HCT116 (cell line): Measurements from ENCODE around the gene RNF225. TPM values are rescaled to one million over a fixed set of nuclear protein-coding genes. Genes with fewer than 3 reads are reported as not detected.

ENCODE experiments used
- ATAC-seq: fragments of 200-7000 bp; cut with Tn5 transposase; 2 replicates; pipeline ENCODE4 v1.9.1; 2020; ENCODE audit warnings: mild to moderate bottlenecking, moderate library complexity
- BruUV-seq: library from RNA; stranded (reverse); fragments of 400-500 nt; replicated peaks from 2 replicates; lab custom pipeline; 2021; lab: Mats Ljungman, UMichigan
- CTCF ChIA-PET: fragments of 300-600 bp; sonication (Branson Sonifier 250); formaldehyde crosslinking; loops from one replicate; lab custom pipeline; 2021; ENCODE audit warnings: antibody characterized with exemption; lab: Charles Lee
- POLR2A ChIA-PET: fragments of 300-600, 350-600 bp; sonication (Branson Sonifier 250); formaldehyde crosslinking; loops from one replicate; lab custom pipeline; 2021; ENCODE audit warnings: antibody characterized with exemption; lab: Charles Lee
- RAD21 ChIA-PET, 2 experiments: fragments of 300-600 bp; sonication (Branson Sonifier 250); formaldehyde crosslinking; loops; one replicate each; lab custom pipeline; 2023; ENCODE audit warnings: low total read pairs in 2 of 2; ENCODE audit not compliant: uncharacterized antibody in 2 of 2, unreplicated experiment in 2 of 2, low non-redundant PET in 1 of 2; lab: Charles Lee
- DNase-seq: peaks from one replicate; pipeline ENCODE4 v3.0.0-alpha.2; 2010; ENCODE audit warnings: low read depth, low spot score
- H2AFZ ChIP-seq: fragments of 200-600 bp; shearing (Covaris generic), sonication (generic); 2 replicates; pipeline ENCODE4 v1.6.1; 2017; ENCODE audit warnings: low read depth, mixed run types, mixed read lengths, antibody characterized with exemption, low read length; ENCODE audit not compliant: poor library complexity, severe bottlenecking
- H3K27ac ChIP-seq: 2 replicates; pipeline ENCODE4 v1.5.1; 2012; ENCODE audit warnings: low read depth, low read length
- H3K27me3 ChIP-seq: fragments of 200-600 bp; sonication (generic); 2 replicates; pipeline ENCODE4 v1.6.1; 2016; ENCODE audit warnings: mixed run types, low read length, mixed read lengths; ENCODE audit not compliant: insufficient read depth
- H3K36me3 ChIP-seq, 2 experiments: fragments of 200-500 bp in 1 of 2; fragments of 200-600 bp in 1 of 2; sonication (Bioruptor generic) in 1 of 2; sonication (generic) in 1 of 2; 2 replicates each; pipeline versions ENCODE4 v1.5.1 to v1.6.1; 2014 to 2016; ENCODE audit warnings: low read length in 2 of 2, inconsistent platforms in 1 of 2, mixed read lengths in 1 of 2, mixed run types in 1 of 2; ENCODE audit not compliant: insufficient read depth in 2 of 2, control insufficient read depth in 1 of 2
- H3K4me1 ChIP-seq, 2 experiments: fragments of 200-600 bp in 1 of 2; sonication (generic) in 1 of 2; 2 replicates each; pipeline versions ENCODE4 v1.5.1 to v1.6.1; 2012 to 2017; ENCODE audit warnings: low read length in 2 of 2, inconsistent platforms in 1 of 2, mild to moderate bottlenecking in 1 of 2, mixed read lengths in 1 of 2, mixed run types in 1 of 2, moderate library complexity in 1 of 2; ENCODE audit not compliant: insufficient read depth in 2 of 2, control insufficient read depth in 1 of 2
- H3K4me2 ChIP-seq: fragments of 200-600 bp; sonication (generic); 2 replicates; pipeline ENCODE4 v1.6.1; 2017; ENCODE audit warnings: mixed run types, low read length, mixed read lengths
- H3K4me3 ChIP-seq, 2 experiments: fragments of 200-600 bp in 1 of 2; sonication (generic) in 1 of 2; replicated peaks in 1 of 2; 2 replicates each; pipeline ENCODE4 v1.5.1; 2011 to 2016; ENCODE audit warnings: low read length in 2 of 2, control low read depth in 1 of 2, low read depth in 1 of 2, mild to moderate bottlenecking in 1 of 2, mixed read lengths in 1 of 2, mixed run types in 1 of 2
- H3K79me2 ChIP-seq: fragments of 200-600 bp; sonication (generic); 2 replicates; pipeline ENCODE4 v1.6.1; 2017; ENCODE audit warnings: mild to moderate bottlenecking, mixed run types, low read length, moderate library complexity, mixed read lengths; ENCODE audit not compliant: insufficient read depth
- H3K9ac ChIP-seq: fragments of 200-600 bp; sonication (generic); 2 replicates; pipeline ENCODE4 v1.6.1; 2016; ENCODE audit warnings: low read length, mixed read lengths
- H3K9me2 ChIP-seq: fragments of 200-600 bp; sonication (generic), shearing (Covaris generic); 2 replicates; pipeline ENCODE4 v1.6.1; 2017; ENCODE audit warnings: mixed run types, mild to moderate bottlenecking, moderate library complexity; ENCODE audit not compliant: insufficient read depth
- H3K9me3 ChIP-seq, 2 experiments: fragments of 200-500 bp in 1 of 2; fragments of 200-600 bp in 1 of 2; sonication (Bioruptor generic) in 1 of 2; sonication (generic) in 1 of 2; 2 replicates each; pipeline ENCODE4 v1.6.1; 2014 to 2017; ENCODE audit warnings: low read length in 2 of 2, mixed read lengths in 2 of 2, inconsistent platforms in 1 of 2, low read depth in 1 of 2, mild to moderate bottlenecking in 1 of 2, mixed run types in 1 of 2, moderate library complexity in 1 of 2; ENCODE audit not compliant: control insufficient read depth in 1 of 2, insufficient read depth in 1 of 2
- H4K20me1 ChIP-seq: fragments of 200-600 bp; sonication (generic), shearing (Covaris generic); 2 replicates; pipeline ENCODE4 v1.6.1; 2017; ENCODE audit warnings: mixed run types, mild to moderate bottlenecking, moderate library complexity; ENCODE audit not compliant: insufficient read depth
- CBX3 ChIP-seq: IDR thresholded peaks from 2 replicates; pipeline ENCODE4 v1.6.1; 2012; ENCODE audit warnings: low read depth
- CEBPB ChIP-seq: IDR thresholded peaks from 2 replicates; pipeline ENCODE4 v1.6.1; 2012; ENCODE audit warnings: low read depth
- EGR1 ChIP-seq: IDR thresholded peaks from 2 replicates; pipeline ENCODE4 v1.6.1; 2012; ENCODE audit warnings: low read depth
- EZH2 ChIP-seq: fragments of 200-600 bp; sonication (generic); IDR thresholded peaks from 2 replicates; pipeline ENCODE4 v1.6.1; 2017; ENCODE audit warnings: antibody characterized with exemption, mixed run types
- EZH2phosphoT487 ChIP-seq: fragments of 200-600 bp; IDR thresholded peaks from 2 replicates; pipeline ENCODE4 v1.6.1; 2018; ENCODE audit warnings: antibody characterized with exemption, borderline replicate concordance
- FOSL1 ChIP-seq: IDR thresholded peaks from 2 replicates; pipeline ENCODE4 v1.6.1; 2012; ENCODE audit warnings: low read depth
- JUND ChIP-seq: IDR thresholded peaks from 2 replicates; pipeline ENCODE4 v1.6.1; 2012
- POLR2A ChIP-seq: IDR thresholded peaks from 2 replicates; pipeline ENCODE4 v1.7.0; 2011; ENCODE audit warnings: borderline replicate concordance; ENCODE audit not compliant: insufficient read depth, insufficient read length; ENCODE audit errors: extremely low read depth
- POLR2AphosphoS5 ChIP-seq: IDR thresholded peaks from 2 replicates; pipeline ENCODE4 v1.6.1; 2011; ENCODE audit warnings: mild to moderate bottlenecking, low read depth, low read length, moderate library complexity
- RAD21 ChIP-seq: IDR thresholded peaks from 2 replicates; pipeline ENCODE4 v1.6.1; 2012; ENCODE audit warnings: low read depth, mild to moderate bottlenecking
- SIN3A ChIP-seq: IDR thresholded peaks from 2 replicates; pipeline ENCODE4 v1.6.1; 2012; ENCODE audit warnings: low read depth
- TCF7L2 ChIP-seq: IDR thresholded peaks from 2 replicates; pipeline ENCODE4 v1.7.0; 2011; ENCODE audit warnings: borderline replicate concordance, inconsistent platforms; ENCODE audit not compliant: insufficient read depth, insufficient read length; ENCODE audit errors: extremely low read depth
- ZFX ChIP-seq: fragments of 450-650 bp; IDR thresholded peaks from 2 replicates; pipeline ENCODE4 v1.6.1; 2017
- intact Hi-C: fragments of 100-400 bp; cut with micrococcal nuclease; formaldehyde crosslinking; loops from 2 replicates; pipeline ENCODE4 v1.10.0; 2022
- total RNA-seq: library from RNA; stranded (reverse); gene quantifications from one replicate; pipeline ENCODE4 v1.2.1, GENCODE V29; 2021; ENCODE audit not compliant: unreplicated experiment
- TF ChIP-seq, protein P1 (sequence below): IDR thresholded peaks from 2 replicates; pipeline ENCODE4 v1.6.1; 2012; ENCODE audit warnings: low read depth

Gene RNF225
- total RNA-seq, 1 experiment from 2014 or later, result 1.2 TPM

DNA sequence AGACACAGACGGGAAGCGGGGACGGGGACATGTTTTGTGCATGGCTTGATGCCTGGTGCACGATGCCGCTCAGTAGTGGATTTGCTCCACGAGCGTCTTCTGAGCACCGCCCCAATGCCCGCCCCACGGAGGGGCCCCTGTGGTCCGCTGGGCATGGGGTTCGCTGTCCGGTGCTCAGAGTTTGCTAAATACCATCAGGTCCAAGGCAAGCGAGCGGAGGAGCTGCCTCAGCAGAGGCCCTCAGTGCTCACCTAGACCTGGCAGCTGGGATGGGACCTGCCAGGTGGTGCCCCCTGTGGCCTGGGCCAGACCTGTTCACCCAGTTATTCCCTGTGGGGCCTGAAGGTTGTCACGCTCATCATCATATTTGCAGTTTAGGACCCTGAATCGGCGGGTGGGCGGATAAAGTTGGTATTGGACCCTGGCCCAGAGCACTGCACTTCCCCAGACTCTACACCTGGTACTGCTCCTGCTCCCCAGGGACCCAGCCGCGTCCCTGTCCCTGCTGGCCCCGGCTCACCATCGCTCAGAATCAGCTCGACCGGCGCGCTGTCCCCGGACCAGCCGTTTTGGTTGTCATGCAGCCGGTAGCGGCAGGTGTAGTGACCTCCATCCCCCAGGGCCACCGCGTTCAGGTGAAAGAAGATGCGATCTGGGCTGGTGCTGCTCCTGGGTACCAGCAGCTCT lies 44.4 kb upstream of the RNF225 start:
- RAD21 ChIA-PET, result no interaction called here
- CTCF ChIA-PET, result no interaction called here
- H3K36me3 ChIP-seq, result no peaks in the 10 kb centered on the region
- no peak for TF ChIP-seq CEBPB
- no peak for TF ChIP-seq ZFX
- TF ChIP-seq, protein P1, sequence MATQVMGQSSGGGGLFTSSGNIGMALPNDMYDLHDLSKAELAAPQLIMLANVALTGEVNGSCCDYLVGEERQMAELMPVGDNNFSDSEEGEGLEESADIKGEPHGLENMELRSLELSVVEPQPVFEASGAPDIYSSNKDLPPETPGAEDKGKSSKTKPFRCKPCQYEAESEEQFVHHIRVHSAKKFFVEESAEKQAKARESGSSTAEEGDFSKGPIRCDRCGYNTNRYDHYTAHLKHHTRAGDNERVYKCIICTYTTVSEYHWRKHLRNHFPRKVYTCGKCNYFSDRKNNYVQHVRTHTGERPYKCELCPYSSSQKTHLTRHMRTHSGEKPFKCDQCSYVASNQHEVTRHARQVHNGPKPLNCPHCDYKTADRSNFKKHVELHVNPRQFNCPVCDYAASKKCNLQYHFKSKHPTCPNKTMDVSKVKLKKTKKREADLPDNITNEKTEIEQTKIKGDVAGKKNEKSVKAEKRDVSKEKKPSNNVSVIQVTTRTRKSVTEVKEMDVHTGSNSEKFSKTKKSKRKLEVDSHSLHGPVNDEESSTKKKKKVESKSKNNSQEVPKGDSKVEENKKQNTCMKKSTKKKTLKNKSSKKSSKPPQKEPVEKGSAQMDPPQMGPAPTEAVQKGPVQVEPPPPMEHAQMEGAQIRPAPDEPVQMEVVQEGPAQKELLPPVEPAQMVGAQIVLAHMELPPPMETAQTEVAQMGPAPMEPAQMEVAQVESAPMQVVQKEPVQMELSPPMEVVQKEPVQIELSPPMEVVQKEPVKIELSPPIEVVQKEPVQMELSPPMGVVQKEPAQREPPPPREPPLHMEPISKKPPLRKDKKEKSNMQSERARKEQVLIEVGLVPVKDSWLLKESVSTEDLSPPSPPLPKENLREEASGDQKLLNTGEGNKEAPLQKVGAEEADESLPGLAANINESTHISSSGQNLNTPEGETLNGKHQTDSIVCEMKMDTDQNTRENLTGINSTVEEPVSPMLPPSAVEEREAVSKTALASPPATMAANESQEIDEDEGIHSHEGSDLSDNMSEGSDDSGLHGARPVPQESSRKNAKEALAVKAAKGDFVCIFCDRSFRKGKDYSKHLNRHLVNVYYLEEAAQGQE, result no peak
- ATAC-seq, result peak; percentile 35; the same call in 1 of the 2 replicates
- no peaks in the 10 kb centered on the region for H3K9me3 ChIP-seq
- no peaks in the 10 kb centered on the region for H3K27me3 ChIP-seq
- no peak overlapping the region for H3K27ac ChIP-seq
- DNase-seq, result no peak
- H3K9me2 ChIP-seq, result no peaks in the 10 kb centered on the region
- no peak overlapping the region for H3K4me2 ChIP-seq
- no peaks in the 10 kb centered on the region for H3K79me2 ChIP-seq
- H2AFZ ChIP-seq, result no peak overlapping the region
- H3K4me3 ChIP-seq, result no peak overlapping the region
- no peak overlapping the region for H3K9ac ChIP-seq
- H4K20me1 ChIP-seq, result no peaks in the 10 kb centered on the region
- intact Hi-C loops, result no loop called here
- no peaks in the 10 kb centered on the region for H3K4me1 ChIP-seq
- BruUV-seq, result no TSS peak
- POLR2A ChIA-PET, result no interaction called here

DNA sequence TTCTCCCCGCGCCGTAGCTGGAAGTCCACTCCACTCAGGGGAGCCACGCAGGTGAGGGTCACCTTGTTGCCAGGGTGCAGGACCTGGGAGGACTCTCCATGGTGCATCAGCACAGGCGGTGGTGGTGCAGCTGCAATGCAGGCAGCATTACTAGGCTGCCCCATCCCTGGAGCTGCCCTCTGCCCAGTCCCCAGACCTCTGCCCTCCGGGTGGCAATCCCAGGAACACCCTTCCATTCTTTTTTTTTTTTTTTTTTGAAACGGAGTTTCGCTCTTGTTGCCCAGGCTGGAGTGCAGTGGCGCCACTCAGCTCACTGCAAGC lies 43.9 kb upstream of the RNF225 start:
- Histone ChIP-seq H3K4me2 (no peak overlapping the region), H3K36me3 (no peaks in the 10 kb centered on the region), H3K4me3 (no peak overlapping the region), H3K4me1 (no peaks in the 10 kb centered on the region), H3K9me2 (no peaks in the 10 kb centered on the region), H2AFZ (no peak overlapping the region), H3K27ac (no peak overlapping the region), H3K9me3 (no peaks in the 10 kb centered on the region), H3K27me3 (no peaks in the 10 kb centered on the region), H4K20me1 (no peaks in the 10 kb centered on the region), H3K79me2 (no peaks in the 10 kb centered on the region), H3K9ac (no peak overlapping the region)
- BruUV-seq, result no TSS peak
- no peak for DNase-seq
- ChIA-PET POLR2A (interaction anchor here (1.4 kb wide), 1 partner anchor 11 kb away, joined by 7 read pairs; the partner anchor contains the start of gene ZNF497), RAD21 (interaction anchor here in 1 of 2 experiments (0.5 kb wide), 1 partner anchor 133 kb away, joined by 3 read pairs; no protein-coding TSS in a partner anchor), CTCF (no interaction called here)
- no peak for ATAC-seq
- intact Hi-C loops, result no loop called here
- TF ChIP-seq JUND, result no peak
- no peak for TF ChIP-seq CBX3
- no peak for TF ChIP-seq CEBPB
- TF ChIP-seq FOSL1, result no peak
- TF ChIP-seq EZH2, result no peak
- TF ChIP-seq ZFX, result no peak
- TF ChIP-seq RAD21, result no peak
- no peak for TF ChIP-seq SIN3A
- no peak for TF ChIP-seq EGR1
- no peak for TF ChIP-seq EZH2phosphoT487
- no peak for TF ChIP-seq TCF7L2
- TF ChIP-seq POLR2A, result no peak
- no peak for TF ChIP-seq POLR2AphosphoS5
- TF ChIP-seq, protein P1, result no peak
